ENCODE results near the gene CRB1.

Gene CRB1

GRCh38 chr1:197333041-197333440 is 65.0 kb downstream of the CRB1 start:
- no peak for TF ChIP-seq ZBTB1 (tag by site-specific recombination; IDR thresholded peaks at IDR 0.05)
- no peak for TF ChIP-seq ZNF416 (tag by site-specific recombination; IDR thresholded peaks at IDR 0.05)
- no peak for TF ChIP-seq ZNF654 (tag by site-specific recombination; IDR thresholded peaks at IDR 0.05; ENCODE audit: low read depth)
- TF ChIP-seq, protein P1, sequence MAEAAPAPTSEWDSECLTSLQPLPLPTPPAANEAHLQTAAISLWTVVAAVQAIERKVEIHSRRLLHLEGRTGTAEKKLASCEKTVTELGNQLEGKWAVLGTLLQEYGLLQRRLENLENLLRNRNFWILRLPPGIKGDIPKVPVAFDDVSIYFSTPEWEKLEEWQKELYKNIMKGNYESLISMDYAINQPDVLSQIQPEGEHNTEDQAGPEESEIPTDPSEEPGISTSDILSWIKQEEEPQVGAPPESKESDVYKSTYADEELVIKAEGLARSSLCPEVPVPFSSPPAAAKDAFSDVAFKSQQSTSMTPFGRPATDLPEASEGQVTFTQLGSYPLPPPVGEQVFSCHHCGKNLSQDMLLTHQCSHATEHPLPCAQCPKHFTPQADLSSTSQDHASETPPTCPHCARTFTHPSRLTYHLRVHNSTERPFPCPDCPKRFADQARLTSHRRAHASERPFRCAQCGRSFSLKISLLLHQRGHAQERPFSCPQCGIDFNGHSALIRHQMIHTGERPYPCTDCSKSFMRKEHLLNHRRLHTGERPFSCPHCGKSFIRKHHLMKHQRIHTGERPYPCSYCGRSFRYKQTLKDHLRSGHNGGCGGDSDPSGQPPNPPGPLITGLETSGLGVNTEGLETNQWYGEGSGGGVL (tag by site-specific recombination; IDR thresholded peaks at IDR 0.05), result no peak
- TF ChIP-seq, protein P2, sequence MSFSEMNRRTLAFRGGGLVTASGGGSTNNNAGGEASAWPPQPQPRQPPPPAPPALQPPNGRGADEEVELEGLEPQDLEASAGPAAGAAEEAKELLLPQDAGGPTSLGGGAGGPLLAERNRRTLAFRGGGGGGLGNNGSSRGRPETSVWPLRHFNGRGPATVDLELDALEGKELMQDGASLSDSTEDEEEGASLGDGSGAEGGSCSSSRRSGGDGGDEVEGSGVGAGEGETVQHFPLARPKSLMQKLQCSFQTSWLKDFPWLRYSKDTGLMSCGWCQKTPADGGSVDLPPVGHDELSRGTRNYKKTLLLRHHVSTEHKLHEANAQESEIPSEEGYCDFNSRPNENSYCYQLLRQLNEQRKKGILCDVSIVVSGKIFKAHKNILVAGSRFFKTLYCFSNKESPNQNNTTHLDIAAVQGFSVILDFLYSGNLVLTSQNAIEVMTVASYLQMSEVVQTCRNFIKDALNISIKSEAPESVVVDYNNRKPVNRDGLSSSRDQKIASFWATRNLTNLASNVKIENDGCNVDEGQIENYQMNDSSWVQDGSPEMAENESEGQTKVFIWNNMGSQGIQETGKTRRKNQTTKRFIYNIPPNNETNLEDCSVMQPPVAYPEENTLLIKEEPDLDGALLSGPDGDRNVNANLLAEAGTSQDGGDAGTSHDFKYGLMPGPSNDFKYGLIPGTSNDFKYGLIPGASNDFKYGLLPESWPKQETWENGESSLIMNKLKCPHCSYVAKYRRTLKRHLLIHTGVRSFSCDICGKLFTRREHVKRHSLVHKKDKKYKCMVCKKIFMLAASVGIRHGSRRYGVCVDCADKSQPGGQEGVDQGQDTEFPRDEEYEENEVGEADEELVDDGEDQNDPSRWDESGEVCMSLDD (tag by site-specific recombination; IDR thresholded peaks at IDR 0.05), result no peak
- TF ChIP-seq, protein P3, sequence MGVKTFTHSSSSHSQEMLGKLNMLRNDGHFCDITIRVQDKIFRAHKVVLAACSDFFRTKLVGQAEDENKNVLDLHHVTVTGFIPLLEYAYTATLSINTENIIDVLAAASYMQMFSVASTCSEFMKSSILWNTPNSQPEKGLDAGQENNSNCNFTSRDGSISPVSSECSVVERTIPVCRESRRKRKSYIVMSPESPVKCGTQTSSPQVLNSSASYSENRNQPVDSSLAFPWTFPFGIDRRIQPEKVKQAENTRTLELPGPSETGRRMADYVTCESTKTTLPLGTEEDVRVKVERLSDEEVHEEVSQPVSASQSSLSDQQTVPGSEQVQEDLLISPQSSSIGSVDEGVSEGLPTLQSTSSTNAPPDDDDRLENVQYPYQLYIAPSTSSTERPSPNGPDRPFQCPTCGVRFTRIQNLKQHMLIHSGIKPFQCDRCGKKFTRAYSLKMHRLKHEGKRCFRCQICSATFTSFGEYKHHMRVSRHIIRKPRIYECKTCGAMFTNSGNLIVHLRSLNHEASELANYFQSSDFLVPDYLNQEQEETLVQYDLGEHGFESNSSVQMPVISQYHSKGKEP (tag by site-specific recombination; IDR thresholded peaks at IDR 0.05), result no peak
- TF ChIP-seq ZNF324 (tag by site-specific recombination; IDR thresholded peaks at IDR 0.05), result no peak
- TF ChIP-seq, protein P4, sequence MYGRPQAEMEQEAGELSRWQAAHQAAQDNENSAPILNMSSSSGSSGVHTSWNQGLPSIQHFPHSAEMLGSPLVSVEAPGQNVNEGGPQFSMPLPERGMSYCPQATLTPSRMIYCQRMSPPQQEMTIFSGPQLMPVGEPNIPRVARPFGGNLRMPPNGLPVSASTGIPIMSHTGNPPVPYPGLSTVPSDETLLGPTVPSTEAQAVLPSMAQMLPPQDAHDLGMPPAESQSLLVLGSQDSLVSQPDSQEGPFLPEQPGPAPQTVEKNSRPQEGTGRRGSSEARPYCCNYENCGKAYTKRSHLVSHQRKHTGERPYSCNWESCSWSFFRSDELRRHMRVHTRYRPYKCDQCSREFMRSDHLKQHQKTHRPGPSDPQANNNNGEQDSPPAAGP (tag by site-specific recombination; IDR thresholded peaks at IDR 0.05), result no peak
- no peak for TF ChIP-seq ZNF211 (tag by site-specific recombination; IDR thresholded peaks at IDR 0.05; ENCODE audit: low read depth)
- no peak for TF ChIP-seq ZSCAN23 (tag by site-specific recombination; IDR thresholded peaks at IDR 0.05)
- no peak for TF ChIP-seq GLI4 (tag by site-specific recombination; IDR thresholded peaks at IDR 0.05)
- no peak for TF ChIP-seq KLF16 (tag by site-specific recombination; IDR thresholded peaks at IDR 0.05)
- TF ChIP-seq GLI2 (tag by site-specific recombination; IDR thresholded peaks at IDR 0.05; ENCODE audit: borderline replicate concordance, low read depth), result no peak
- TF ChIP-seq ZNF311 (tag by site-specific recombination; IDR thresholded peaks at IDR 0.05; ENCODE audit: borderline replicate concordance), result no peak
- CTCF ChIA-PET, result interaction anchor here (1.2 to 2.2 kb wide), 3 partner anchors 9 to 24 kb away, joined by 3 to 10 read pairs (median 5); no protein-coding TSS in a partner anchor
- Histone ChIP-seq H3K4me1 (ENCODE audit: control insufficient read depth, insufficient read depth, low read length) (no peaks in the 10 kb centered on the region), H3K27ac (ENCODE audit: extremely low read depth, low read depth, low read length) (no peak overlapping the region), H3K4me3 (ENCODE audit: low read depth, low read length) (no peak overlapping the region), H3K36me3 (ENCODE audit: control insufficient read depth in 2 of 2, insufficient read depth in 1 of 2, low read length in 2 of 2) (no peaks in the 10 kb centered on the region), H3K9me3 (ENCODE audit: control insufficient read depth, insufficient read depth, low read depth, low read length) (no peaks in the 10 kb centered on the region)
- POLR2A ChIA-PET, result no interaction called here

DNA sequence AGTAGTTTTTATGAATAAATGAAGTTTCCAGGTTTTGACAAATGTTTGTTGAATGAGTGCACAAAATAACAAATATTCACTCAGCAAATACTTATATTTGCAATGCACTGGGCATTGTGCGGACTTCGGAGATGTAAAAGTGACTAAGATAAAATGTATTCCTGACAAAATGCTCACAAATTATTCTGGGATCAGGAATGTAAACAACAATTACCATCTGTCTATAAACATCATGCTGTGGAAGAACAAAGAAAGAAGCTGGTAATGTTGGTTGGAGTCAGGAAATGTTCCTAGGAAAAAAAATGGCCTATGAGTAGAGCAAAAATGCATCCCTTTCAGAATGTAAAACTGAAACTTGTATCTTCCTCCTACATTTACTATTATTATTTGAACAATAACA is 68.5 kb downstream of the CRB1 start:
- ChIA-PET CTCF (interaction anchor here (0.5 to 2.5 kb wide), 4 partner anchors 20 to 187 kb away, joined by 3 to 11 read pairs (median 4); no protein-coding TSS in a partner anchor), POLR2A (no interaction called here)
- no peaks in the 10 kb centered on the region for H3K9me3 ChIP-seq (ENCODE audit: control insufficient read depth, insufficient read depth, low read depth, low read length)
- H3K4me1 ChIP-seq (ENCODE audit: control insufficient read depth, insufficient read depth, low read length), result no peaks in the 10 kb centered on the region
- H3K4me3 ChIP-seq (ENCODE audit: low read depth, low read length), result no peak overlapping the region
- H3K36me3 ChIP-seq (ENCODE audit: control insufficient read depth in 2 of 2, insufficient read depth in 1 of 2, low read length in 2 of 2), result no peaks in the 10 kb centered on the region
- no peak overlapping the region for H3K27ac ChIP-seq (ENCODE audit: extremely low read depth, low read depth, low read length)
- no peak for TF ChIP-seq ZNF660 (tag by site-specific recombination; IDR thresholded peaks at IDR 0.05)
- no peak for TF ChIP-seq ZNF785 (tag by site-specific recombination; IDR thresholded peaks at IDR 0.05)
- TF ChIP-seq, protein P5, sequence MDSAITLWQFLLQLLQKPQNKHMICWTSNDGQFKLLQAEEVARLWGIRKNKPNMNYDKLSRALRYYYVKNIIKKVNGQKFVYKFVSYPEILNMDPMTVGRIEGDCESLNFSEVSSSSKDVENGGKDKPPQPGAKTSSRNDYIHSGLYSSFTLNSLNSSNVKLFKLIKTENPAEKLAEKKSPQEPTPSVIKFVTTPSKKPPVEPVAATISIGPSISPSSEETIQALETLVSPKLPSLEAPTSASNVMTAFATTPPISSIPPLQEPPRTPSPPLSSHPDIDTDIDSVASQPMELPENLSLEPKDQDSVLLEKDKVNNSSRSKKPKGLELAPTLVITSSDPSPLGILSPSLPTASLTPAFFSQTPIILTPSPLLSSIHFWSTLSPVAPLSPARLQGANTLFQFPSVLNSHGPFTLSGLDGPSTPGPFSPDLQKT (IDR thresholded peaks at IDR 0.05; ENCODE audit: borderline replicate concordance, low read depth, low read length), result no peak
- no peak for TF ChIP-seq ZFHX2 (tag by site-specific recombination; conservative IDR thresholded peaks at IDR 0.05)
- TF ChIP-seq ZNF140 (tag by site-specific recombination; IDR thresholded peaks at IDR 0.05), result no peak
- no peak for TF ChIP-seq ZNF521 (tag by site-specific recombination; IDR thresholded peaks at IDR 0.05)
- no peak for TF ChIP-seq ZNF76 (tag by site-specific recombination; IDR thresholded peaks at IDR 0.05; ENCODE audit: borderline replicate concordance, low read depth)
- no peak for TF ChIP-seq ZNF664 (tag by site-specific recombination; IDR thresholded peaks at IDR 0.05)
- TF ChIP-seq ZNF792 (tag by site-specific recombination; IDR thresholded peaks at IDR 0.05), result no peak
- TF ChIP-seq ZSCAN30 (tag by site-specific recombination; IDR thresholded peaks at IDR 0.05), result no peak
- TF ChIP-seq, protein P4 (tag by site-specific recombination; IDR thresholded peaks at IDR 0.05), result no peak
- no peak for TF ChIP-seq ZNF24 (tag by site-specific recombination; IDR thresholded peaks at IDR 0.05)
- TF ChIP-seq ZNF266 (tag by site-specific recombination; IDR thresholded peaks at IDR 0.05; ENCODE audit: low read depth), result no peak
- no peak for TF ChIP-seq ZSCAN23 (tag by site-specific recombination; IDR thresholded peaks at IDR 0.05)
